ENCODE results near the gene IRX2.

GRCh38 chr5:2779459-2779858 is 28.0 kb upstream of the IRX2 start:
- no peak for TF ChIP-seq CTCF (conservative IDR thresholded peaks at IDR 0.05 in 1 of 2, IDR thresholded peaks at IDR 0.05 in 1 of 2; ENCODE audit: low read depth in 1 of 2, low read length in 2 of 2)
- no peak for TF ChIP-seq EZH2 (IDR thresholded peaks at IDR 0.05; ENCODE audit: low read length, missing control alignments)

All from fibroblast of lung (primary cell).